ENCODE measurements around the gene LILRA6.

Gene LILRA6

DNA sequence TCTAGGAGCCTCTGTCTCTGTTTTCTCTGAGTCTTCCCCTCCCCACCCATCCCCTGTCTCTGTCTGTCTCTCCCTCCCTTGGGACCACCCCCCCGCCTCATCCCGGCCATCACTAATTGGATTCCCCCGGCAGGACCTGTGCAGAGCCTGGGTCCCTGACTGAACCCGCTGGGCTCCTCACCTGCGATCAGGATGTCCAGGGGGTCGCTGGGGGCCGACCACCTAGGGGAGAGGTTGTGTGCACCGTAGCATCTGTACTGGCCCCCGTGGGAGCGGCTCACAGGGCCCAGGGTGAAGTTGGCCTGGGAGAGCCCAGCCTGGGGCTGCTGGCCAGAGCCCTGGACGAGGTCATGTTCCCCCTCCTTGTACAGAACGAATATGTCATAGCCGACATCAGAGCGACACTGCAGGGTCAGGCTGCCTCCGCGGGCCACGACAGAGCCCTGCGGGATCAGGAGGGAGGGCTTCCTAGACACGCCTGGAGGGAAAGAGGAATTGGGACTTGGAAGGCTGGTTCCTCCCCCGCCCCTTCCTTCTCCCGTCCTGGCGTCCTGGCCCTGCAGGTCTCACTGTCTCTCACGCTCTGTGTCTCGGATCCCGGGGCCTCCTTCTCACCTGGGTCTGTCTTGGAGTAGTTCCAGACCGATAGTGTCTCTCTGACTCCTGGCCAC, 12.7 kb upstream of the LILRA6 start:
- TF ChIP-seq, protein P1, sequence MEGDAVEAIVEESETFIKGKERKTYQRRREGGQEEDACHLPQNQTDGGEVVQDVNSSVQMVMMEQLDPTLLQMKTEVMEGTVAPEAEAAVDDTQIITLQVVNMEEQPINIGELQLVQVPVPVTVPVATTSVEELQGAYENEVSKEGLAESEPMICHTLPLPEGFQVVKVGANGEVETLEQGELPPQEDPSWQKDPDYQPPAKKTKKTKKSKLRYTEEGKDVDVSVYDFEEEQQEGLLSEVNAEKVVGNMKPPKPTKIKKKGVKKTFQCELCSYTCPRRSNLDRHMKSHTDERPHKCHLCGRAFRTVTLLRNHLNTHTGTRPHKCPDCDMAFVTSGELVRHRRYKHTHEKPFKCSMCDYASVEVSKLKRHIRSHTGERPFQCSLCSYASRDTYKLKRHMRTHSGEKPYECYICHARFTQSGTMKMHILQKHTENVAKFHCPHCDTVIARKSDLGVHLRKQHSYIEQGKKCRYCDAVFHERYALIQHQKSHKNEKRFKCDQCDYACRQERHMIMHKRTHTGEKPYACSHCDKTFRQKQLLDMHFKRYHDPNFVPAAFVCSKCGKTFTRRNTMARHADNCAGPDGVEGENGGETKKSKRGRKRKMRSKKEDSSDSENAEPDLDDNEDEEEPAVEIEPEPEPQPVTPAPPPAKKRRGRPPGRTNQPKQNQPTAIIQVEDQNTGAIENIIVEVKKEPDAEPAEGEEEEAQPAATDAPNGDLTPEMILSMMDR (conservative IDR thresholded peaks at IDR 0.05; ENCODE audit: low read depth, low read length): no peak
- no peak overlapping the region for H3K4me3 ChIP-seq (ENCODE audit: low read length)
- DNase-seq (ENCODE audit: low read depth): no peak

DNA sequence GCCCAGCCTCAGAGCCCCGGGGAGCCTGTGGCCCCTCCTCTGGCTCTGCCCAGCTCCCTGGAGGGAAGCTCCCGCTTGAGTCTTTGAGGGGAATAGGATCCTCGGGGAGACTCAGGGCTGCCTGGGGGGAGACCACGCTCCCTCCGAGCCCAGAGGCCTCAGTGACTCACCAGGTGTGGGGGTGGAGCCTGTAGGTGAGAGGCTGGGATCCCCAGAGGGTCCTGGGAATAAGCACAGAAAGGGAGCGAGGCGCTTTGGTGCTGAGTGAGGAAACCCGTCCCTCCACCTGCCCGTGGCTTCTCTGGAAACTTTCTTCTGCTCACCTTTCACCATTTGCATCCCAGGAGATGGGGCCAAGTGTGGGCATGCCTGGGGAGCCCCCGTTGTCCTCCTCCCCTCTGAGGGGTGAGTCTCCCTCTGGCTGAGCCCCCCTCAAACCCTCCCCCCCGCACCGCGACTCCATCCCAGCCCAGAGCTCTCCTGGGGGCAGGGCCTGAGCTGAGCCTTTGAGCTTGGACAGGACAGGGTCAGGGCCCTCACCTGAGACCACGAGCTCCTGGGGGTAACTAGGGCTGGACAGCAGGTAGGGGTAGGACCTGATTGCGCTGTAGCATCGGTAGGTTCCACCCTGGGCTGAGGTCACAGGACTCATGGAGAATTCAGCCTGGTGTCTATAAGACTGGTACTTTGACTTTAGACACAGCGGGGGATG, 11.8 kb upstream of the LILRA6 start:
- TF ChIP-seq, protein P1 (conservative IDR thresholded peaks at IDR 0.05; ENCODE audit: low read depth, low read length): no peak
- no peak for DNase-seq (ENCODE audit: low read depth)
- H3K4me3 ChIP-seq (ENCODE audit: low read length): no peak overlapping the region

DNA sequence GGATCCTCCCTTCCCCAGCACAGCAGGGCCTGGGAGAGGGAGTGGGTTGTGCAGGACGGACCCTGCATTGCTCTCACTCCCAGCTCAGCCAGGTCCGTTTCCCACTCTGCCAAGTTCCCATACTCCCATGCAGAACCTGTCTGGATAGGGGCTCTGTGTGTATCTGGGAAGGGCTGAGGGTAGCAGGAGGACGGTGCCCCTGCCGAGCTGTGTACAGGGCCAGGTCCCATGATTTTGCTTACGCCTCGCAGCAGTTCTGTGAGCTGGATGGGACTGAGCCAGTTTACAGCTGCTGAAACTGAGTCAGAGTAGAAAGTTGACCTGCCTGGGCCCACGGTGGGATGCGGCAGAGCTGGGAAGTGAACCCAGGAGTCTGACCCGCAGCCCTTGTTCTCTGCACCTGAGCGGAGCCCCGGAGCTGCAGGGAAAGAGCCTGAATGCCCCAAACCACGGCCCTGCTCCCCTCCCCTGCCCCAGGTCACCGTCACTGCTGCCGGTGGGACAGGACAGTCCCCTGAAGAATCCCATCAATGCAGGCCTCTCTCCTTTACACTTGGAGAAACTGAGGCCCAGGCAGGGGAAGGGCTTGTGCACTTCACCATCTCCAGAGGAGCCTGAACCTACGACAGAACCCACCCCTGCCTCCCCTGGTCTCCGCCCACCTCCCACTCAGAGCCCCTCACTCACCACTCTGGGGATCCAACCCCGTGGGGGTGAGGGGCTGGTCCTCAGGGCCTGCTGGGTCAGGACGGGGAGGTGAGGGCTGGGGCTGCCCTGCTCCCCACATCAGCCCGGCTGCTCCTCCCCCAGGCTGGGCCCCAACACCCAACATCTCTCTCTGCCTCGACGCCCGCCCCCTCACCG, 11.0 kb upstream of the LILRA6 start:
- TF ChIP-seq, protein P1 (conservative IDR thresholded peaks at IDR 0.05; ENCODE audit: low read depth, low read length): no peak
- no peak overlapping the region for H3K4me3 ChIP-seq (ENCODE audit: low read length)
- no peak for DNase-seq (ENCODE audit: low read depth)

DNA sequence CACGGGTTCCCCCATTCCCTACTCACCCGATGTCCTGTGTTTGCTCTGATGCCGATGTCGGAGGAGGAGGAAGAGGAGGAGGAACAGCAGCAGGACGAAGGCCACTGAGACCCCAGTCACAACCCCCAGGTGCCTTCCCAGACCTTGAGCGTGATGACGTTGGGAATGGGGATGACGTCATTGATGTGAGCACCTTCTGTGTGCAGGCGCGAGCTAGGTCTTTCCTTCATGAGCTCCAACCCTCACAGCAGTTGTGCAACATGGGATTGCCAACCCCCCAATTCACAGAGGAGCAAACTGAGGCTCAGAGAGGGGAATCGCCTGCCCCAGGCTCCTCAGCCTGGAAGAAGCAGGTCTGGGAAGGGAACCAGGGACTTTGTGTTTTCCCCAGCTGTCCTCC, 10.3 kb upstream of the LILRA6 start:
- no peak overlapping the region for H3K4me3 ChIP-seq (ENCODE audit: low read length)
- TF ChIP-seq, protein P1 (conservative IDR thresholded peaks at IDR 0.05; ENCODE audit: low read depth, low read length): no peak
- DNase-seq (ENCODE audit: low read depth): no peak

DNA sequence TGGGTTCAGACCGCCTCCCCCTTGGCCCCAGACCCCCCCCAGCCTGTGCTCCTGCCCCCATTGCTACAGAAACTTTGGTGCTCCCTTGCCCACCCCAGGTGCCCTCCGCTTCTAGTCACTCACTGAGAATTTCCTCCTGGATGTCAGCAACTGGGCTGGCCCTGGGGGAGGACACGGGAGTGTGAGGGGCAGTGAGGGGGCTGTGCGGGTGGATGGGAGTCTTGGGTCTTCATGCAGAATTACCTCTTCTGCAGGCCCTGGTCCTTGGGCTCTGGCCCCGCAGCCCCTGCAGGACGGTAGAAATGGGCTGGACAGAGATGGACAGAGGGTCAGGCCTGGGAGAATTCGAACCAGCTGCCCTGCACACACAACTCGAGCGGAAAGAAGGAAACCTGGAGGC, 9.7 kb upstream of the LILRA6 start:
- no peak for DNase-seq (ENCODE audit: low read depth)
- TF ChIP-seq, protein P1 (conservative IDR thresholded peaks at IDR 0.05; ENCODE audit: low read depth, low read length): no peak
- H3K4me3 ChIP-seq (ENCODE audit: low read length): no peak overlapping the region

DNA sequence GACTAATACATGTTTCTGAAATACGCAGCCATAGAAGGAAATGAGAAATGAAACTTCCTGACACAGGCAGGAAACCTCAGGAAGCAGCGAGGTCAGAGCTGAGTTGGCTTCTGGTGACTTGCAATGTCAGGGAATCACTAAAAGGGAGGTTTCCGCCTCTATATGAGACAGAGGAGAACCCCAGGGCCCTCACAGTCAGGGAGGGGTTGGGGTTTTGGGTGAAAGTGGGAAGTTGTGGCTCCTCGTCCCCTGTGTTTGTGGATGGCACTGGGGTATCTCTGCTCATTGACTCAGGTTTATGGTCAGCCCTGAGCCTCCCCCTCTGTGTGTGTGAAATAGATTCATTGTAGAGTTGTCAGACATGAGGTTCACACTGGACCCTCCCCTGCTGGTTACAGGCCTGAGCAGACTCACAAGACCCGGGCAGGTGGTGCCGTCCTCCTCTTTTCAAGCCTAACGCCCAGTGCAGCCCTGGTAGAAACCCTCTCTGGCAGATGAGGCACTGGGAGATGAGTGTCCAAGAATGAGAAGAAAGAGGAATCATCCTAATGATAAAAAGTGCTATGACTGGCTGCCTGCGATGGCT, 5.5 kb upstream of the LILRA6 start:
- no peak overlapping the region for H3K4me3 ChIP-seq (ENCODE audit: low read length)
- no peak for DNase-seq (ENCODE audit: low read depth)
- TF ChIP-seq, protein P1 (conservative IDR thresholded peaks at IDR 0.05; ENCODE audit: low read depth, low read length): no peak

Data from retinal pigment epithelial cell (primary cell).